Cardiac muscle cell (in vitro differentiated cells and primary cell): ENCODE measurements around the gene RPLP1. TPM values are rescaled to one million over a fixed set of nuclear protein-coding genes. Genes with fewer than 3 reads are reported as not detected.
A peak's percentile ranks its signal among the peaks of the same experiment; 100 is the strongest.

Source experiments
- DNase-seq, 2 donors: peaks; one replicate each; pipeline versions ENCODE4 v3.0.0 to v3.0.0-alpha.2; 2010 to 2017; ENCODE audit warnings: low read depth in 1 of 2, low spot score in 1 of 2
- H3K27ac ChIP-seq: fragments of 200-600 bp; sonication (generic); 2 replicates; pipeline ENCODE4 v1.5.1; 2016
- H3K27me3 ChIP-seq: fragments of 200-600 bp; sonication (generic); 2 replicates; pipeline ENCODE4 v1.6.0; 2016; ENCODE audit warnings: control low read depth
- H3K36me3 ChIP-seq: fragments of 200-600 bp; sonication (generic); 2 replicates; pipeline ENCODE4 v1.5.1; 2016; ENCODE audit warnings: control low read depth
- H3K4me1 ChIP-seq: fragments of 200-600 bp; sonication (generic); 2 replicates; pipeline ENCODE4 v1.8.1; 2017; ENCODE audit warnings: low read depth, mild to moderate bottlenecking, mixed run types
- H3K4me3 ChIP-seq: fragments of 200-600 bp; sonication (generic); 2 replicates; pipeline ENCODE4 v1.5.1; 2016; ENCODE audit warnings: mild to moderate bottlenecking
- H3K9me3 ChIP-seq: fragments of 200-600 bp; sonication (generic); 2 replicates; pipeline ENCODE4 v1.5.1; 2017; ENCODE audit warnings: low read depth, mild to moderate bottlenecking, control low read depth
- polyA plus RNA-seq: library from polyadenylated mRNA; unstranded; fragments of >200 nt; fragmentation: Nextera tagmentation; extraction: Ambion mirVana; gene quantifications from 2 replicates; pipeline ENCODE4 v1.2.1, GENCODE V29; 2016
- total RNA-seq: library from RNA; depleted of rRNA; stranded (reverse); fragments of >200 nt; gene quantifications from 2 replicates; pipeline ENCODE4 v1.2.3, GENCODE V29; 2016
- TF ChIP-seq, protein P1 (sequence below): IDR thresholded peaks from 2 replicates; pipeline ENCODE4 v1.5.1; 2012; ENCODE audit warnings: low read depth, mild to moderate bottlenecking, low read length

RPLP1 gene
- total and polyA plus RNA-seq, 2 experiments from 2014 or later = 303 to 967 TPM

DNA sequence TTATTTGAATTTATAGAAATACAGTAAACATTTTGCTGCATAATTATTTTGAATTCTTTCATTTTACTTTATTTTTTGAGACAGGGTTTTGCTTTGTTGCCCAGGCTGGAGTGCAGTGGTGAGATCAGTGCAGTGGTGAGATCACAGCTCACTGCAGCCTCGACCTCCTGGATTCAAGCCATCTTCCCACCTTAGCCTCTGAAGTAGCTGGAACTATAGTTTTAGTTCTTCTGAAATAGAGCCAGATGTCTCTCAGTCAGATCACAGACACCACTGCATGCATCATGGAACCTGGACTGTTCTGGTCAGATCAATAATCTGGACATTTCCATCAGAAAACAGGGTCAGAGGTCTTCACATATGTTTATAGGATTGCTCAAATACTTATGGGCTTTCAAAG, 7.9 kb downstream of the RPLP1 start:
- no peak for DNase-seq
- TF ChIP-seq, protein P1, sequence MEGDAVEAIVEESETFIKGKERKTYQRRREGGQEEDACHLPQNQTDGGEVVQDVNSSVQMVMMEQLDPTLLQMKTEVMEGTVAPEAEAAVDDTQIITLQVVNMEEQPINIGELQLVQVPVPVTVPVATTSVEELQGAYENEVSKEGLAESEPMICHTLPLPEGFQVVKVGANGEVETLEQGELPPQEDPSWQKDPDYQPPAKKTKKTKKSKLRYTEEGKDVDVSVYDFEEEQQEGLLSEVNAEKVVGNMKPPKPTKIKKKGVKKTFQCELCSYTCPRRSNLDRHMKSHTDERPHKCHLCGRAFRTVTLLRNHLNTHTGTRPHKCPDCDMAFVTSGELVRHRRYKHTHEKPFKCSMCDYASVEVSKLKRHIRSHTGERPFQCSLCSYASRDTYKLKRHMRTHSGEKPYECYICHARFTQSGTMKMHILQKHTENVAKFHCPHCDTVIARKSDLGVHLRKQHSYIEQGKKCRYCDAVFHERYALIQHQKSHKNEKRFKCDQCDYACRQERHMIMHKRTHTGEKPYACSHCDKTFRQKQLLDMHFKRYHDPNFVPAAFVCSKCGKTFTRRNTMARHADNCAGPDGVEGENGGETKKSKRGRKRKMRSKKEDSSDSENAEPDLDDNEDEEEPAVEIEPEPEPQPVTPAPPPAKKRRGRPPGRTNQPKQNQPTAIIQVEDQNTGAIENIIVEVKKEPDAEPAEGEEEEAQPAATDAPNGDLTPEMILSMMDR = no peak
- H3K9me3 ChIP-seq = no peaks in the 10 kb centered on the region

DNA sequence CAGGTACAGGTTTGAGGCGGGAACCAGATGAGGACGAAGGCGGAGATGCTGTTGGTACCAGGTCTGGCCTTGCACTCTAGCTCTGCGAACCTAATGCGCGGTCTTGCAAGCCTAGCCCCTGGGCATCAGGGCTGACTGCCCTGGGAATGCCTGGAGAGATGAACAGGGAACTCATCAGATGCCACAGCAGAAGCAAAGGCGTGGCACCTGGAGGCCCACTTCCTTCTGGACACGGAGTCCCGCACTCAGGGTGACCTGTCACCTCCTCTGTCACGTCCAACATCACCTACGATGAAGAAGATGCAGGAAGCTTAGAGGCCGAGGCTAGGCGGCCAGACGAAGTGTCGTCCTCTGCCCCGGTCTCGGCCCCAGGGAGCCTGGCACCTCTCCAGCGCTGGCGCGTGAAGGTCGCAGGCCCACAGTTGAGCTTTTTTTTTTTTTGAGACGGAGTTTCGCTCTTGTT, 9.4 kb downstream of the RPLP1 start:
- Histone ChIP-seq H3K9me3 (no peaks in the 10 kb centered on the region), H3K4me3 (peak overlapping the region; percentile 11), H3K27me3 (no peaks in the 10 kb centered on the region), H3K4me1 (peaks cover 11% of the 10 kb centered on the region), H3K36me3 (no peaks in the 10 kb centered on the region), H3K27ac (no peak overlapping the region)
- no peak for DNase-seq
- TF ChIP-seq, protein P1 = no peak

More for the DNA sequence above, 7.9 kb downstream of the RPLP1 start:
- Histone ChIP-seq H3K27ac (no peak overlapping the region), H3K4me1 (peaks cover 11% of the 10 kb centered on the region), H3K4me3 (no peak overlapping the region), H3K36me3 (peaks cover 12% of the 10 kb centered on the region), H3K27me3 (no peaks in the 10 kb centered on the region)

DNA sequence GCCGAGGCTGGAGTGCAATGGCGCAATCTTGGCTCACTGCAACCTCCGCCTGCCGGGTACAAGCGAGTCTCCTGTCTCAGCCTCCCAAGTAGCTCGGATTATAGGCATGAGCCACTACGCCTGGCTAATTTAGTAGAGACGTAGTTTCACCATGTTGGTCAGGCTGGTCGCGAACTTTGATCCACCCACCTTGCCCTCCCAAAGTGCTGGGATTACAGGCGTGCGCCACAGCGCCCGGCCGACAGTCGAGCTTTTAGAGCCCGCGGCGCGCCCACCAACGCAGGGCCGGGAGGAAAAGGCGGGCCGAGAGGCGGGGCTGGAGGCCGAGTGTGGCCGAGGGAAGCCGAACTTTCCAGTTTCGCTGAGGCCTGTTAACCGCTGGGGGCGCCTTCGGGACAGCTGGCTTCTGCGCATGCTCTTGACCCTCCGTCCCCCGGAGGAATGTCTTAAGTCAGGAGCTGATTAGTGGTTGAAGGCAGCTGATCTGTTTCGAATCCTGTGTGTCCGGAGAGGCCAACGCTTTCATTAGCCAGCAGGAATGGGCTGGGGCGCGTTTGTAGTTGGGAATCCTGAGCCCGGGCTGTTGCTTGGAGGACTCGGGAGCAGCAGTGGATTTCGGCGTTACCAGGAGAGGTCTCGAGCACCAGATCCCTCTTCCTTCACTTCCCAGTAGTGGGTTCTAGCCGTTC, 10.0 kb downstream of the RPLP1 start:
- DNase-seq = peak; percentile 97 to 99

DNA sequence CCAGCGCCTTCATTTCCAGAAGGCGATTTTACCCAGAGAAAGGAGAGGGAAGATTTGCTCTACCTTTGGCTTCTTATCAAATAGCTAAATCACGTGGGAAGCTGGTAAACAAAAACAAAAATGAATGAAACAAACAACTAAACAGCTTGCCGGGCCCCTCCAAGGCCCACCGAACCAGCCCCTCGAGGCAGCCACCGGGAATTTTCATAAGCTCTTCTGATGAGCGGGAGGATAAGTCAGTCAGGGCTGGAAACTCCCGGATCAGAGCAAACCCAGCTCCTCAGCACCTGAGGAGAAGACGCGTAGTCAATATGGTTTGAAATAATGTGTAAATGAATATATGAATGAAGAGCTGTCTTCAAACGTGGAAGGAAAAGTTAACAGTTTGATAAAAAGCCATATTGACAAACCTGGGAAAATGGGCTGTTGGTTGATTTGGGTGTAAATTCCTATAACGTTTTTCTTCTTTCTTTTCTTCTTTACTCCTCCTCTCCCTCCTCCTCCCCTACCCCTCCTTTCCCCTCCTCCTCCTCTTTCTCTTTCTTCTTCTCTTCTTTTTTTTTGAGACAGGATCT, 10.7 kb downstream of the RPLP1 start:
- no peaks in the 10 kb centered on the region for H3K27me3 ChIP-seq
- H3K4me3 ChIP-seq = peak overlapping the region; percentile 33
- no peak for DNase-seq
- TF ChIP-seq, protein P1 = no peak
- H3K36me3 ChIP-seq = no peaks in the 10 kb centered on the region
- peaks cover 7% of the 10 kb centered on the region for H3K4me1 ChIP-seq
- H3K27ac ChIP-seq = peak overlapping the region; percentile 99
- no peaks in the 10 kb centered on the region for H3K9me3 ChIP-seq

More for the DNA sequence above, 10.0 kb downstream of the RPLP1 start:
- no peaks in the 10 kb centered on the region for H3K36me3 ChIP-seq
- peak overlapping the region; percentile 99 for H3K27ac ChIP-seq
- H3K27me3 ChIP-seq = no peaks in the 10 kb centered on the region
- peak overlapping the region; percentile 33 for H3K4me3 ChIP-seq
- peaks cover 7% of the 10 kb centered on the region for H3K4me1 ChIP-seq
- TF ChIP-seq, protein P1 = peak; percentile 86
- no peaks in the 10 kb centered on the region for H3K9me3 ChIP-seq

DNA sequence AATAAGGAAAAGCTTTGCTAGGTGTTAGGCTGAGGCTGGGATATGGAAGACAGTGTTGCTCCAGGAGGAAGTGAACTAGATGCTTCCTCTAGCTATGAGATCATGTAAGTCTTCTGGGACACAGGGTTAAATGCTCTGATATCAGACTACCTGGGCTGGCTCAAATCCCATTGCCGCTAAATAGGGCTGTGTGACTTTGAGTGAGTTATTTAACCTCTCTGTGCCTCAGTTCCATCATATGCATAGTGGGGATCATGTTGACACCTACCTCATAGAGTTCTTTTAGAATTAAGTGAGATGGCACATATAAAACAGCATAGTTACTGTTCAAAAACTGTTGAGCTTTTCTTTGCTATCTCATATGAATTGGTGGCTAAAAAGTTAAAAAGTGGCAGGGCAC, 12.6 kb downstream of the RPLP1 start:
- TF ChIP-seq, protein P1 = no peak
- H3K4me1 ChIP-seq = peaks cover 10% of the 10 kb centered on the region
- H3K9me3 ChIP-seq = no peaks in the 10 kb centered on the region
- no peaks in the 10 kb centered on the region for H3K27me3 ChIP-seq
- no peaks in the 10 kb centered on the region for H3K36me3 ChIP-seq
- no peak for DNase-seq
- no peak overlapping the region for H3K27ac ChIP-seq
- no peak overlapping the region for H3K4me3 ChIP-seq
